IPS-NIHi7 (cell line): ENCODE measurements around the gene MYT1.

ENCODE experiments used
- DNase-seq: peaks from one replicate; pipeline ENCODE4 v3.0.0; 2012; ENCODE audit warnings: mixed read lengths; ENCODE audit errors: extremely low spot score

MYT1 gene

DNA sequence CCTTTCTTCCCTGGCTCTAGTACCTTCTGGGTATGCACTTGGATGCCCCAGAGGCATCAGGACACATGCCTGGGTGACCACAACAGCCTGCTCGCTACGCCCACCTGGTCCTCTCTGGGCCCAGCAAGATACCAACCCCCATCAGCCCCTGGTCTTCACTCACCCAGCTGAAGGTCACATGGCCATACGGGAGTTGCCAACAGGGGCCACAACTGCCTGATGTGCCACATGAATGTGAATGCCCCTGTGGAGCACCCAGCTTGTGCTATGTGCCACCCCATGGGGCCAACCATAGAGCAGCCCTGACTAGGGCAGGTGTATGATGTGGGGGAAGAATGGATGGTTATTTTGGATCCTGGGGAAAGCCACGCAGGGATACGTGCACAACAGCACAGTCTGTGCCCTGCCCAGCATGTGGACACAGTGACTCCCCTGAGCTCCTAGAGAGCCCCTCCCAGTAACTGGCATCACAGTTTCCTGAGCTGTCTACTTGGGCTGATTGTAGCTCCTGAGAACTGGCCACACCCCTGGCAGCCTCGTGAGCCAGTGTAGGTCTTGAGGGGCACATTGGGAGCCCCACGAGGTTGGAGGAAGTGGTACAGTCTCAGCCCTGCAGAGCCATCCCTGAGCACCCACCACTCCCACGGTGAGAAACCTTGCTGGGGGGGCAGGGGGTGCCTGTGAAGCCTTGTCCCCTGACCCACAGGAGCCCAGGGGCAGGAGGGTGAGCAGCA lies 80.8 kb downstream of the MYT1 start:
- no peak for DNase-seq

DNA sequence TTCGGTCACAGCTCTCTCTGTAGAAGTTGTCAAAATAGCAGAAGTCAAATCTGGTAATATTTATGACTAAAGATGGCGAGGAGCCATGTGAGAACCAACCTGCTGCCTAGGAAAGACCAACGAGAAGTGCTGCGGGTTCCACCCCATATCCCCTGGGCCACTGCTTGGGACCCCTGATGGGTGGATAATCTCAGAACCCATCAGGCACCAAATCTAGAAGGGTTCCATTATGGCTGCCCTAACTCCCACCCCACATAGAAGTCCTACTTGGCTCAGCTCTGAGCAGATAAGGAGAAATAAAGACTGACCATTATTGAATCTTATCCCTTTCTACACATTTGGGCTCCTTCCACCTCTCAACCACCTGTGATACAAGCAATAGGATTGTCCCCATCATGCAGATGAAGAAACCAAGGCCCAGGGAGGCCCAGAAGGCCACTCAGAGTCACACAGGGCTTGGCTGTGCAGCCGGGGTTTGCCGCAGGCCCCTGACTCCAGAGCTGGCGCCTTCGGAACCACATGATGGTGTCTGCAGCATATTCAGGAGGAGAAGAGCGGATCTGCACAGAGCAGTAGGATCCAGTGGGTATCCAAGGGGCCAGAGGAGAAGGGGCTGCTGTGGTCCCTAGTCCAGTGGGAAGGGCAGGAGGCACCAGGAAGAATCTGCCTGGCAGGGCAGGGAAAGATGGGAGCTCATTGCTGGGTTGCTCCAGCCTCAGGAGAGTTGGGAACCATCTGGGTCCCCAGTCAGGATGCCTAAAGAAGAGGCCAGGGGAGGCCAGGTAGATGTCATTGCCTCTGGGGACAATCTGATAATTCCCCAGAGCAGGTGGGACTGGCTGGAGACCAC lies 81.7 kb downstream of the MYT1 start:
- no peak for DNase-seq

DNA sequence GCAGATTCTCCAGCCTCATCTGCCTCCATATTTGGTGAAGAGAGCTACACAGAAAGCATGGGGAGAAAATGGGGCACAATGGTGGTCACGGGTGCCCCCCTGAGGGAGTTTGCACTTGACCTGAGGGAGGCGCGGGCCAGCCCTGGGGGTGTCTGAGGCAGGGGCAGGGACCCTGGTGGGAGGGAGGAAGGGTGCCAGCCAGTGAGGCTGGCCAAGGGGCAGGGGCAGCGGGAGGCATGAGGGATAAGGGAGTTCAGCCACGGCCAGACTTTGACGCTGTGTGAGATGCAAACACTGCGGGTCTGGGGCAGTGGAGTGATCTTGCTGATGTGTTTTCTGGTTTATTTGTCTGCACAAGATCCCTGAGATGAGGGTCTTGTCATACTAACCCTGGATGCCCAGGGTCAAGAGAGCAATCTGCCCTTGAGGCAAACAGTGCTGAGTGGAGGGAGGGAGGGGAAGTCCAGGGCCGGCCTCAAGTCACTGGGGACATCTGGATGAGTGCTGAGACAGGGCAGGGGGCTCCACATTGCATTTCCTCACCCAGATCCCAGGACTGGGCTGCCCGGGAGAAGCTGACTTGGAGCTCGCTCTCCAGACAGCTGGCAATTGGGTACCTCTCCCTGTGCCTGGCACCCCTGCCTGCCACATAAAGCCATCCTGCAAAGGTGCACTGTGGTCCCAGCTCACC lies 82.5 kb downstream of the MYT1 start:
- DNase-seq = no peak

GRCh38 chr20:64247307-64247618 lies 83.0 kb downstream of the MYT1 start:
- DNase-seq = no peak

GRCh38 chr20:64247970-64248841 lies 84.0 kb downstream of the MYT1 start:
- no peak for DNase-seq

DNA sequence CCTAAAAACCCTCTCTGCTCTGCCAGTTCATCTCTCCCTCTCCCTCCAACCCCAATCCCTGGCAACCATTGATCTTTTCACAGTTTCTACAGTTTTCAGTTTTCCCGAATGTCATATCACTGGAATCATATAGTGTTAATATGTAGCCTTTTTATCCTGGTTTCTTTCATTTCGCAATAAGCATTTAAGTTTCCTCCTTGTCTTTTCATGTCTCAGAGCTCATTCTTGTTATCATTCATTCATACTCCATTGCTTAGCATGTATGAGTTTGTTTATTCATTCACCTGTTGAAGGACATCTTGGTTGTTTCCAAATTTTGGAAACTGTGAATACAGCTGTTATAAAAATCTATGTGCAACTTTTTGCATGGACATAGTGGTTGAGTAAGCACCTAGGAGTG lies 85.8 kb downstream of the MYT1 start:
- DNase-seq = no peak

DNA sequence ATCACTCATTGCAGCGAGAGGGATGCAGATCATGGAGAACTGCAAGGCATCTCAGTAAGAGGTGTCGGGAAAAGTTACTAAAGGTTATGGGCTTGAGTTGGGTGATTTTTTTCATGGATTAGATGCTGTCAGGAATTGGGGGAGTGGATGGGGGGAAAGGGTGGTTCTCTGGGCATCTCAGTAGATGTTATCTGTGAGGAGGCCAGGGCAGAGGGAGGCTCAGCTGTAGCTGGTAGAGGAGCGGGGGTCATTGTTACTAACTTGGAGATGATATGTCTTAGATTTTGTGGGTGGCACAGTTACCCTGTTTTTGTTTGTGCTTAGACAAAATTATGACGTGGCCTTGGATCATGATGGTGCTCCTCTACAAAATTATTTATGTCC lies 88.7 kb downstream of the MYT1 start:
- DNase-seq = no peak

DNA sequence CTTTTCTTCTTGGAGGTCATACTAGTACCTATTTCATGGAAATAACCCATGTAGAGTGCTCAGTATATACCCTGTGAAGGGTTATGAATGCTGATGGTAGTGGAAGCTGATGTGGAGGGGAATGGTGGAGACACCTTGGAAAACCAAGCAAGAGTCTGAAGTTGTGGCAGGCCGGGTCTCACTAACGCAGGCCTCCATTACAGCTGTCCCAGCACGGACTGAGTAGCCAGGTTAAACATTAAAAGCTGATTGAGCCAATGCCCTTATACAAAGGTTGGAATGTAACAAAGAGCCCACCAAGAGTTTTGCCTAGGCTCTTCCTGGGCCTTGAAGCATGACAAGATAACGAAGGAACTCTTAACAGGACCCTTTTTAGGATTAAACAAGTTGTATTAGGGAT lies 89.2 kb downstream of the MYT1 start:
- no peak for DNase-seq

DNA sequence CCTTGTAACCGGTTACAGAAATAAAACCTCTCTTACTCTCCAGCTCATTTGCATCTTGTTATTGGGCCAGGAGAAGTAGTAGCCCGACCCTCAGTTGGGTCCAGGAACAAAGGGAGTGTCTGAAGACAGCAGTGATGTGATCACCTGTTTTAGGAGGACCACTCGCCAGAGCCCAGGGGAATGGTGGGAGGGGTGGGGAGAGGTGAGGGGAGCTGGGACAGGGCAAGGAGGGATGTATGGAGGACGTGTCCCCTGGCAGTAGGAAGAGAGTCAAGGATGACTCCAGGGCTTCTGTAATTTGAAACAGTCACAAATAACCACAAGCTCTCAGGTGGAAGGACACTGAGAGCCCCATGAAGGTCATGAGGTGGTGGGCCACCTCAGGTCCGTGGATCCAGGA lies 89.9 kb downstream of the MYT1 start:
- peak; percentile 7 for DNase-seq

DNA sequence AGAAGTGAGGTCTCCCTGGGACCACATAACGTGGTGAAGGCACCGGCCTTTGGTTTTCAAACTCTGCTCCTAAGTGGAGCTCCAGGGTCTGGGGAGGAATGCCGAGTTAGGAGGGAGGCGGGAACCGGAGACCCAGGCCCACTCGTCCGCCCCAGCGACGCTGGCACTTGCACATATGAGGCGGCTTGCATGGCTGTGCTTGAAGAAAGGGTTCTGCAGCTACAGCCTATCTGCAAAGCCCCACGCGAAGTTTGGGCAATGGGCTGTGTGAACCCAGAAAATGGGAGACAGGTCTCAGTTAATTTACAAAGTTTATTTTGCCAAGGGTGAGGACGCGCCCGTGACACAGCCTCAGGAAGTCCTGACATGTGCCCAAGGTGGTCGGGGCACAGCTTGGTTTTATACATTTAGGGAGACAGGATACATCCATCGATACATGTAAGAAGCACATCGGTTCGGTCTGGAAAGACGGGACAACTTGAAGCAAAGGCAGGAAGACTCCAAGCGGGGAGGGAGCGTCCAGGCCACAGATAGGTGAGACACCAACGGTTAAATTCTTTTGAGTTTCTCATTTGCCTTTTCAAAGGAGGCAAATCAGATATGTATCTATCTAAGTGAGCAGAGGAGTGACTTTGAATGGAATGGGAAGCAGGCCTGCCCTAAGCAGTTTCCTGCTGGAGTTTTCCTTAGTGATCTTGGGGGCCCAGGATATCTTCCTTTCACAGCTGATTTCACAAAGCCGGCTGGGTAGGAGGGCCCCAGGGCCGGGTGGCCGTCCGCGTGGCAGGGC lies 90.5 kb downstream of the MYT1 start:
- DNase-seq = peak; percentile 8

DNA sequence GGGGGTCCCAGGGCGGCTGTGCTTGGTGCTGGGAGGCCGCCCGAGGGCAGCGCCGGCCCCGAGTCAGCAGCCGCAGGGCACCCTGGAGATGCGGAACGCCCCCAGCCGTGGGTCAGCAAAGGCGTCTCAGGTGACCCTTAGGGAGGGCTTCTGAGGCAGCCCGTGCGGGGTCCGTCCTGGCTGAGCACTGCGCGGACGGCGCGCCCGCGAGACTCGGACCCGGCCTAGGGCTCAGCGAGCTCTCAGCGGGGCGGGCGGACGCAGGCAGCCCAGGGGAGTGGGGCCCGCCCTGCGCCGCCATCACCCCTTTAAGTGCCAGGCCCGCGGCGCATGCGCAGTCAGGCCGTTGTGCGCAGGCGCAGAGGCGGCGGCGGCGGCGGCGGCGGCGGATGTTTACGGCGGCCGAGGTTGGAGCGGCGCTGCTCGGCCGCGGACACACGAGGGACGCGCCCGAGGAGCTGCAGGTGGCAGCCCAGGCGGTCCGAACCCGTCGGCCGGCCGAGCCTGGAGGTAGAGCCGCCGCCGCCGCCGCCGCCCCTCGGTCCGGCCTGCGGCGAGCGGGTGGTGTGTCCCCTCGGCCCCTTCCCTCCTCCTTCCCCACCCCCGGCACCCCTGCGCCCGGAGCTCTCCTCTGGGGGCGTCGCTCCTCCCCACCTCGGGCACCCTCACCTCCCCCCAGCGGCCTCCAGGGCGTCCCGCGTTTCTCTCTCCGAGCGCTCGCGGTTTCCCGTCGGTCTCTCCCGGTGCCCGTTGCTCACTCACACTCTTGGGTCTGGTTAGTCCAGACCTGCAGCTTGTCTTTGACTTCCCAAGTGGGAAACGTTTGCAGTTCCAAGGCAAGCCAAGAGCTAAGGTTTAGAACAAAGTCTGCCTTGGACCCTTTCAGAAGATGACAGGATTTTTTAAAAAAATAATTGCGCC lies 91.4 kb downstream of the MYT1 start, which contains the start of gene PCMTD2:
TSS of gene PCMTD2 (plus strand) at position 388 of the 921 bp plus-strand sequence. CDS start 4,218 bp downstream, outside the sequence.
- peak; percentile 98 for DNase-seq

GRCh38 chr20:64256282-64256935 lies 92.2 kb downstream of the MYT1 start:
- no peak for DNase-seq

DNA sequence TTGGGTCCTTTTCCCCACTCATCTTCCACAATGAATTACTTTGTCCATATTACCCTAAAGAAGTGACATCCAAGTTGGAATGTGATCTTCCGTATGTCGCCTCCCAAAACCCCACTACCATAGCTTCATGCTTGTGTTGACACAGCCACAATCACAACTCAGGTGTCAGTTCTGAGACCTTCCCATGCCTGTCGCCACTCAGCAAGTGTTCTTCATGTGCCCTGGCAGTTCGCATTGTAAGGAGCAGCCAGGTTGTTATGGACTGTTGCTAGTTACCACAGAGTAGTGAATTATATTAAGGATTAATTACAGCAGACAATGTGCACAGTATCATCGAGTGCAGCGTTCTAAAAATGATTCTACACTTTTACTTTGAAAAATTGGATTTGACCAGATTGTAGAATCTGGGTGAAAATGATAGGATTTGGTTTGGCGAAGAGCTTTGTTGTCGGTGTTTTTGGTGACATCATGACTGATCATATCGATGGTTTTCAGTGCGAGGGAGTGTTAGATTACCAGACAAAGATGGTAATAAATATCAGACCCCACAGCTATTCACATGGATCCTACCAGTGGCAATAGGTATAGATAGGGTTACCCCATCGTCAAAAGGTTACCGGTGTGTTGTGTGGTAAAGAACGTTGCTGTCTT lies 93.0 kb downstream of the MYT1 start:
- DNase-seq = no peak

- DNase-seq = no peak
These were observed 94.0 kb downstream of the MYT1 start for GRCh38 chr20:64258071-64258823.

DNA sequence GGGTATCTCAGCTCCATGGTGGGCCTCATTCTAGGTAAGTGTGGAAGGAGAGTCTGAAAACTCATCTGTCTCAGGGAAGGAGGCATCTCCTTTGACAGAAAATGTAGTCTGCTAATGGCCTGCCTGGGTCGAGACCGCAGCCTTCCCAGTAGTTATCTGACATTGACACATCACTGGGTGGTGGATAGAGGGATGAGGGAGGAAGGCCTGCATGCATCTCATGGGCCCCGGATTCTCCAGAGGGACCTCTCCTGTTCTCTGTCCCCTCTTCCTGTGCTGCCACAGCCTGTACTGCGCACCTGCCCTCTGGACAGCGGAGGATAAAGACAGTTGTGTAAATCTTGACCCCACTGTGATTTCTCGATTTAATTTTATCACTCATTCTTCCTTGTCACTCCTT lies 96.0 kb downstream of the MYT1 start:
- DNase-seq = no peak

- peak; percentile 48 for DNase-seq
These were observed 96.9 kb downstream of the MYT1 start for GRCh38 chr20:64261138-64261537.

DNA sequence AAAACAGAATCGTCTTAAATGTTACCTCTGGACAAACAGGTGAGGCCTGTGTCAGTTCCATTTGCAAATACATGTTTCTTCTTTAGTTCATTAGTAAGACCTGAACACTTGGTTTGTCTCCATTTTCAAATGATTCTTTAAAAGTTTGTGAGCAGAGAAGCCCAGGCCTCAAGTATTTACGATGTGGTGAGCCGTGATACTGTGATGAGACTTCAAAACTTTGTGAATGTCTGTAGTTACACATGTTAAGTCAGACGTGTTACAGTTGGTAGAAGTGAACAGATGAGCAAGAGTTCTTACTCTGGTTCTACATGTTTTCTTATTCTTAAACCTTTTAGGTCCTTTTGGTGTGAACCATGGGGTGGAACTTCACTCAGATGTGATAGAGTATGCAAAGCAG lies 99.8 kb downstream of the MYT1 start:
- DNase-seq = no peak

DNA sequence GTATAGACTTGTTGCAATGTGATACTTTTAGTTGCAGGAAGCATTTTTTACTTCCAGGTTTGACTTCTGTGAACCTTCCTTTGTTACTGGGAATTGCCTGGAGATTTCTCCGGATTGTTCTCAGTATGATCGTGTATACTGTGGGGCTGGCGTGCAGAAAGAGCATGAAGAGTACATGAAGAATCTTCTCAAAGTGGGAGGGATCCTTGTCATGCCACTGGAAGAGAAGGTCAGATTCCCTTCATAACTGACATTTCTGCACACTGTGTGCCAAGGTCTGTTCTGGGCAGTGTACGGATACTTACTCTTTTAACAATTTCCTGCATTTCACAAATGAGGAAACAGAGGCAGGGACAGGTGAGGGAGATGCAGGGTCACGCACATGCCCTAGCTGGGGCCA lies 100.9 kb downstream of the MYT1 start:
- DNase-seq = no peak
